Neural progenitor cell (in vitro differentiated cells): ENCODE results near the gene ADCY9. TPM values are rescaled to one million over a fixed set of nuclear protein-coding genes. Genes with fewer than 3 reads are reported as not detected.

ENCODE experiments used
- DNase-seq: peaks from one replicate; pipeline ENCODE4 v3.0.0-alpha.2; 2016; ENCODE audit warnings: low spot score
- H2AFZ ChIP-seq: fragments of 200-600 bp; sonication (generic); replicated peaks from 2 replicates; pipeline ENCODE4 v1.6.1; 2016; ENCODE audit warnings: antibody characterized with exemption
- H3F3A ChIP-seq: fragments of 200-600 bp; sonication (generic); 2 replicates; pipeline ENCODE4 v1.6.1; 2016; ENCODE audit warnings: antibody characterized with exemption, low read depth
- H3K27ac ChIP-seq: fragments of 200-600 bp; sonication (generic); 2 replicates; pipeline ENCODE4 v1.5.1; 2016; ENCODE audit warnings: mild to moderate bottlenecking
- H3K27me3 ChIP-seq: fragments of 200-600 bp; sonication (generic); 2 replicates; pipeline ENCODE4 v1.6.1; 2016; ENCODE audit warnings: mild to moderate bottlenecking, moderate library complexity
- H3K36me3 ChIP-seq: fragments of 200-600 bp; sonication (generic); 2 replicates; pipeline ENCODE4 v1.5.1; 2016
- H3K4me1 ChIP-seq: fragments of 200-600 bp; sonication (generic); 2 replicates; pipeline ENCODE4 v1.6.1; 2016; ENCODE audit warnings: mixed run types
- H3K4me2 ChIP-seq: fragments of 200-600 bp; sonication (generic); 2 replicates; pipeline ENCODE4 v1.6.1; 2016
- H3K4me3 ChIP-seq: fragments of 200-600 bp; sonication (generic); 2 replicates; pipeline ENCODE4 v1.5.1; 2016
- H3K79me2 ChIP-seq: fragments of 200-600 bp; sonication (generic); 2 replicates; pipeline ENCODE4 v1.6.1; 2016; ENCODE audit warnings: low read depth
- H3K9ac ChIP-seq: fragments of 200-600 bp; sonication (generic); 2 replicates; pipeline ENCODE4 v1.6.1; 2016
- H3K9me3 ChIP-seq: fragments of 200-600 bp; sonication (generic); 2 replicates; pipeline ENCODE4 v1.5.1; 2016; ENCODE audit warnings: low read depth
- H4K20me1 ChIP-seq: fragments of 200-600 bp; sonication (generic); 2 replicates; pipeline ENCODE4 v1.6.1; 2016; ENCODE audit warnings: low read depth
- H3K27ac Mint-ChIP-seq: 3 replicates; pipeline ENCODE4 v1.8.0; 2021; ENCODE audit warnings: mixed read lengths
- H3K27me3 Mint-ChIP-seq: 2 replicates; pipeline ENCODE4 v1.8.0; 2022; ENCODE audit warnings: low read depth, mild to moderate bottlenecking, inconsistent platforms, moderate library complexity, mixed read lengths; ENCODE audit not compliant: insufficient read depth
- H3K36me3 Mint-ChIP-seq: 3 replicates; pipeline ENCODE4 v1.8.0; 2021; ENCODE audit warnings: mixed read lengths
- H3K4me1 Mint-ChIP-seq: 3 replicates; pipeline ENCODE4 v1.8.0; 2021; ENCODE audit warnings: mixed read lengths
- H3K4me3 Mint-ChIP-seq: 3 replicates; pipeline ENCODE4 v1.8.0; 2021; ENCODE audit warnings: mild to moderate bottlenecking, moderate library complexity, mixed read lengths
- H3K9me3 Mint-ChIP-seq: 3 replicates; pipeline ENCODE4 v1.8.0; 2020; ENCODE audit warnings: mixed read lengths
- EZH2 ChIP-seq: fragments of 200-600 bp; sonication (generic); IDR thresholded peaks from 2 replicates; pipeline ENCODE4 v1.6.1; 2017; ENCODE audit warnings: antibody characterized with exemption, mild to moderate bottlenecking, moderate library complexity
- EZH2phosphoT487 ChIP-seq: fragments of 200-600 bp; sonication (generic); IDR thresholded peaks from 2 replicates; pipeline ENCODE4 v1.6.1; 2017; ENCODE audit warnings: antibody characterized with exemption
- total RNA-seq: library from RNA; depleted of rRNA; stranded (reverse); fragments of >200 nt; gene quantifications from 2 replicates; pipeline ENCODE4 v1.2.3, GENCODE V29; 2015; ENCODE audit warnings: low replicate concordance
- TF ChIP-seq, protein P1 (sequence below): fragments of 200-600 bp; sonication (generic); IDR thresholded peaks from 2 replicates; pipeline ENCODE4 v1.5.1; 2017; ENCODE audit warnings: antibody characterized with exemption, mild to moderate bottlenecking

Gene ADCY9
- total RNA-seq, 1 donor from 2014 or later = 1.2 TPM

DNA sequence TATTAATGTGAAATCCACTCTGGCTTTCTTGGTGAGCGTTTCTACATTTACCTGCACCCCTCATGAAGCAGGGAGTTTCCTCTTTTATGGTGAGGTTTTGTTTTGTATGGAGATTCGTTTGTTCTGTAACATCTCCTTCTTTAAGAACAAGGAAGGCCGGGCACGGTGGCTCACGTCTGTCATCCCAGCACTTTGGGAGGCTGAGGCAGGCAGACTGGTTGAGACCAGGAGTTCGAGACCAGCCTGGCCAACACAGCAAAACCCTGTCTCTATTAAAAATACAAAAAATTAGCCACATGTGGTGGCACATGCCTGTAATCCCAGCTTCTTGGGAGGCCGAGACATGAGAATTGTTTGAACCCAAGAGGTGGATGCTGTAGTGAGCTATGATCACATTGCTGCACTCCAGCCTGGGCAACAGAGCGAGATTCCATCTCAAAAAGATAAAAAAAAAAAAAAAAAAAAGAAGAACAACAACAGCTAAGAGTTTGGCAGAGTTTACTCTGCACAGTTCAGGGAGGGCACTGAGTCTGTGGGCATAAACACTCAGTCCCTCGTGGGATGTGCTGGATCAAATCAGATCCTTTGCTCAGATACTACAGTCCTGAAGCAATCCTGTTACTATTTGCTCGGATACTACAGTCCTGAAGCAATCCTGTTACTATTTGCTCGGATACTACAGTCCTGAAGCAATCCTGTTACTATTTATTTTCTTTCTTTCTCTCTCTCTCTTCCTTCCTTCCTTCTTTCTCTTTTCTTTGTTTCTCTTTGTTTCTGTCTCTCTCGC lies 28.9 kb downstream of the ADCY9 start:
- Histone ChIP-seq H3K4me2 (no peak overlapping the region), H3K4me1 (peaks cover 12% of the 10 kb centered on the region), H3K27ac (no peak overlapping the region), H3K27me3 (no peaks in the 10 kb centered on the region), H3K4me3 (no peak overlapping the region), H3K9ac (no peak overlapping the region), H3K9me3 (no peaks in the 10 kb centered on the region), H3K36me3 (no peaks in the 10 kb centered on the region), H2AFZ (no peak overlapping the region), H3F3A (no peaks in the 10 kb centered on the region), H3K79me2 (no peaks in the 10 kb centered on the region), H4K20me1 (no peaks in the 10 kb centered on the region)
- no peaks in the 10 kb centered on the region for H3K36me3 Mint-ChIP-seq
- H3K4me1 Mint-ChIP-seq = peaks cover 14% of the 10 kb centered on the region
- H3K27ac Mint-ChIP-seq = no peak overlapping the region
- TF ChIP-seq EZH2phosphoT487 = no peak
- no peak for TF ChIP-seq EZH2
- TF ChIP-seq, protein P1, sequence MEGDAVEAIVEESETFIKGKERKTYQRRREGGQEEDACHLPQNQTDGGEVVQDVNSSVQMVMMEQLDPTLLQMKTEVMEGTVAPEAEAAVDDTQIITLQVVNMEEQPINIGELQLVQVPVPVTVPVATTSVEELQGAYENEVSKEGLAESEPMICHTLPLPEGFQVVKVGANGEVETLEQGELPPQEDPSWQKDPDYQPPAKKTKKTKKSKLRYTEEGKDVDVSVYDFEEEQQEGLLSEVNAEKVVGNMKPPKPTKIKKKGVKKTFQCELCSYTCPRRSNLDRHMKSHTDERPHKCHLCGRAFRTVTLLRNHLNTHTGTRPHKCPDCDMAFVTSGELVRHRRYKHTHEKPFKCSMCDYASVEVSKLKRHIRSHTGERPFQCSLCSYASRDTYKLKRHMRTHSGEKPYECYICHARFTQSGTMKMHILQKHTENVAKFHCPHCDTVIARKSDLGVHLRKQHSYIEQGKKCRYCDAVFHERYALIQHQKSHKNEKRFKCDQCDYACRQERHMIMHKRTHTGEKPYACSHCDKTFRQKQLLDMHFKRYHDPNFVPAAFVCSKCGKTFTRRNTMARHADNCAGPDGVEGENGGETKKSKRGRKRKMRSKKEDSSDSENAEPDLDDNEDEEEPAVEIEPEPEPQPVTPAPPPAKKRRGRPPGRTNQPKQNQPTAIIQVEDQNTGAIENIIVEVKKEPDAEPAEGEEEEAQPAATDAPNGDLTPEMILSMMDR = no peak
- H3K27me3 Mint-ChIP-seq = peaks cover 2% of the 10 kb centered on the region
- no peaks in the 10 kb centered on the region for H3K9me3 Mint-ChIP-seq
- DNase-seq = no peak
- H3K4me3 Mint-ChIP-seq = no peak overlapping the region

DNA sequence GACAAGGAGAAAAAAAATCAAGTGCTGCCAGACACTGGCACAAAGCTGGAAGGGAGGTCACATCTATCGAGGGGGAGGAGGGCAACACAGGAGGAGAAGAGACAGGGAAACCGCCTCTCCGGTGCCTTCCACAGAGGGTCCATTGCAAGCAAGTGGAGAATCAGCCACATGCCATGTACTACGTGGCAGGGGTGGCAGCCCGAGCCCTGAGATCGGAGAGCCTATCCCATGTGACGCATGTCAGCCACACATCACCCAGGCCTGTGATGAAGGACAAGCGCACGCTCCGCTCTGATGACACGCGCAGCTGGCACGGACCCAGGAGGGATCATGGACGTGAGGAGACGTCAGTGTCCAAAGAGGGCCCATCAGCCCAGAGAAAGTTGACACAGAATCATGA lies 30.1 kb downstream of the ADCY9 start:
- H3F3A ChIP-seq = peaks cover 3% of the 10 kb centered on the region
- H4K20me1 ChIP-seq = no peaks in the 10 kb centered on the region
- no peaks in the 10 kb centered on the region for H3K79me2 ChIP-seq
- no peaks in the 10 kb centered on the region for H3K9me3 ChIP-seq
- no peak overlapping the region for H3K4me2 ChIP-seq
- H2AFZ ChIP-seq = no peak overlapping the region
- no peak overlapping the region for H3K4me3 ChIP-seq
- H3K27me3 Mint-ChIP-seq = peaks cover 2% of the 10 kb centered on the region
- H3K27me3 ChIP-seq = no peaks in the 10 kb centered on the region
- H3K27ac ChIP-seq = no peak overlapping the region
- peaks cover 16% of the 10 kb centered on the region for H3K4me1 ChIP-seq
- H3K9ac ChIP-seq = no peak overlapping the region
- no peak for TF ChIP-seq EZH2phosphoT487
- TF ChIP-seq, protein P1 = no peak
- TF ChIP-seq EZH2 = no peak
- DNase-seq = no peak
- peaks cover 20% of the 10 kb centered on the region for H3K4me1 Mint-ChIP-seq
- no peak overlapping the region for H3K27ac Mint-ChIP-seq
- H3K36me3 ChIP-seq = no peaks in the 10 kb centered on the region
- H3K9me3 Mint-ChIP-seq = no peaks in the 10 kb centered on the region
- H3K36me3 Mint-ChIP-seq = no peaks in the 10 kb centered on the region
- no peak overlapping the region for H3K4me3 Mint-ChIP-seq

DNA sequence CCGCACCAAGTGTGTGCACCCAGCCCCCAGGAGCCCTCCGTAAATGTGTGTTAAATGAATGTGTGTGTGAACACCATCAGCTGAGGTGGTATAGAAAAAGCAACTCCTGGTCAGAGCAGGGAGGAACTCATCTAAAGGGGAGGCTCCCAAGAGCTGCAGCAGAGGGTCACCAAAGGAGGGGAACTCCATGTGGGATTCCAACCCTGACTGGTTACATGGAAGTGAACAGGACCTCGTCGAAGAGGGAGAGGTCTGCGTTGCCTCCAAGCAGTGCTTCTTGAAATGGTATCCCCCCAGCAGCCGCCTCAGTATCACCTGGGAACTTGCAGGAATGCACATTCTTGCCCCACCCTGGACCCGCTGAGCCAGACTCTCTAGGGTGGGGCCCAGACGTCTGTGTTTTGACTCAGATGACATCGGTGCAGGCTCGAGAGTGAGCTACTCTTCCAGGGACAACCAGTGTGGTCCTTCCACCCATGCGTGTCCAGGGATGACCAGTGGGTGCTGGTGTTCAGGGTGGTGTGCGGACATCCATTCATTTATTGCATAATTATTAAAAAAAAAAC lies 30.8 kb downstream of the ADCY9 start:
- H3K27ac Mint-ChIP-seq = no peak overlapping the region
- Histone ChIP-seq H4K20me1 (no peaks in the 10 kb centered on the region), H3K4me2 (no peak overlapping the region), H3K36me3 (no peaks in the 10 kb centered on the region), H3K9me3 (no peaks in the 10 kb centered on the region), H3K9ac (no peak overlapping the region), H2AFZ (no peak overlapping the region), H3K4me1 (peaks cover 19% of the 10 kb centered on the region), H3K4me3 (no peak overlapping the region), H3K27ac (no peak overlapping the region), H3K27me3 (no peaks in the 10 kb centered on the region), H3F3A (peaks cover 3% of the 10 kb centered on the region), H3K79me2 (no peaks in the 10 kb centered on the region)
- DNase-seq = no peak
- H3K9me3 Mint-ChIP-seq = no peaks in the 10 kb centered on the region
- H3K36me3 Mint-ChIP-seq = no peaks in the 10 kb centered on the region
- no peak for TF ChIP-seq EZH2phosphoT487
- TF ChIP-seq EZH2 = no peak
- TF ChIP-seq, protein P1 = no peak
- H3K4me1 Mint-ChIP-seq = peaks cover 22% of the 10 kb centered on the region
- H3K4me3 Mint-ChIP-seq = no peak overlapping the region
- peaks cover 4% of the 10 kb centered on the region for H3K27me3 Mint-ChIP-seq
